H9 (cell line): ENCODE measurements around the gene GRIA4. TPM values are rescaled to one million over a fixed set of nuclear protein-coding genes. Genes with fewer than 3 reads are reported as not detected.

Experiments
- DNase-seq: peaks from one replicate; pipeline ENCODE4 v3.0.0-alpha.2; 2017
- H2AFZ ChIP-seq: one replicate; pipeline ENCODE4 v1.6.1; 2013; ENCODE audit warnings: mild to moderate bottlenecking, low read length, control low read depth, moderate library complexity
- H2AK5ac ChIP-seq: 2 replicates; pipeline ENCODE4 v1.6.1; 2013; ENCODE audit warnings: low read length, control low read depth, mixed read lengths; ENCODE audit not compliant: insufficient read length
- H2BK120ac ChIP-seq: one replicate; pipeline ENCODE4 v1.6.1; 2013; ENCODE audit warnings: low read depth, mild to moderate bottlenecking, low read length, control low read depth, inconsistent platforms; ENCODE audit not compliant: poor library complexity, severe bottlenecking
- H2BK12ac ChIP-seq: 2 replicates; pipeline ENCODE4 v1.6.1; 2013; ENCODE audit warnings: low read length, control low read depth, mixed read lengths, low read depth; ENCODE audit not compliant: insufficient read length
- H2BK15ac ChIP-seq: 2 replicates; pipeline ENCODE4 v1.6.1; 2013; ENCODE audit warnings: low read depth, low read length, control low read depth
- H2BK20ac ChIP-seq: one replicate; pipeline ENCODE4 v1.6.1; 2013; ENCODE audit warnings: low read depth, mild to moderate bottlenecking, low read length, control low read depth, inconsistent platforms; ENCODE audit not compliant: poor library complexity, severe bottlenecking
- H2BK5ac ChIP-seq: 2 replicates; pipeline ENCODE4 v1.6.1; 2013; ENCODE audit warnings: low read length, control low read depth, mixed read lengths; ENCODE audit not compliant: insufficient read length
- H3K14ac ChIP-seq: 2 replicates; pipeline ENCODE4 v1.6.1; 2013; ENCODE audit warnings: low read length, control low read depth; ENCODE audit not compliant: insufficient read depth
- H3K18ac ChIP-seq: 2 replicates; pipeline ENCODE4 v1.6.1; 2013; ENCODE audit warnings: low read depth, mild to moderate bottlenecking, mixed read lengths, low read length, control low read depth; ENCODE audit not compliant: insufficient read length
- H3K23ac ChIP-seq: 2 replicates; pipeline ENCODE4 v1.6.1; 2013; ENCODE audit warnings: low read length, control low read depth, mixed read lengths, low read depth; ENCODE audit not compliant: insufficient read length
- H3K23me2 ChIP-seq: 2 replicates; pipeline ENCODE4 v1.6.1; 2013; ENCODE audit warnings: low read depth, mild to moderate bottlenecking, mixed read lengths, low read length, control low read depth; ENCODE audit not compliant: insufficient read length, poor library complexity, severe bottlenecking
- H3K27ac ChIP-seq: 2 replicates; pipeline ENCODE4 v1.5.1; 2013; ENCODE audit warnings: low read length, control low read depth, mixed read lengths, low read depth; ENCODE audit not compliant: insufficient read length
- H3K27me3 ChIP-seq: 2 replicates; pipeline ENCODE4 v1.6.1; 2013; ENCODE audit warnings: low read length, control low read depth, inconsistent platforms; ENCODE audit not compliant: insufficient read depth
- H3K4ac ChIP-seq: 2 replicates; pipeline ENCODE4 v1.6.1; 2013; ENCODE audit warnings: low read depth, mild to moderate bottlenecking, control low read depth, inconsistent platforms, low read length, moderate library complexity
- H3K4me1 ChIP-seq: 2 replicates; pipeline ENCODE4 v1.6.1; 2013; ENCODE audit warnings: low read length, control low read depth, inconsistent platforms; ENCODE audit not compliant: insufficient read depth
- H3K4me2 ChIP-seq: 2 replicates; pipeline ENCODE4 v1.6.1; 2013; ENCODE audit warnings: low read length, control low read depth, mixed read lengths; ENCODE audit not compliant: insufficient read length, insufficient read depth
- H3K56ac ChIP-seq: 2 replicates; pipeline ENCODE4 v1.6.1; 2013; ENCODE audit warnings: low read depth, mild to moderate bottlenecking, mixed read lengths, low read length, control low read depth; ENCODE audit not compliant: insufficient read length
- H3K79me1 ChIP-seq: 2 replicates; pipeline ENCODE4 v1.6.1; 2013; ENCODE audit warnings: low read depth, mild to moderate bottlenecking, moderate library complexity, low read length, control low read depth, inconsistent platforms; ENCODE audit not compliant: insufficient read depth, poor library complexity, severe bottlenecking
- H3K79me2 ChIP-seq: 2 replicates; pipeline ENCODE4 v1.6.1; 2013; ENCODE audit warnings: low read length, control low read depth, inconsistent platforms; ENCODE audit not compliant: insufficient read depth
- H3K9ac ChIP-seq: 2 replicates; pipeline ENCODE4 v1.6.1; 2013; ENCODE audit warnings: low read length, control low read depth, mixed read lengths; ENCODE audit not compliant: insufficient read length; ENCODE audit errors: extremely low read depth
- H3K9me3 ChIP-seq: one replicate; pipeline ENCODE4 v1.6.1; 2013; ENCODE audit warnings: low read depth, low read length, inconsistent platforms; ENCODE audit not compliant: control insufficient read depth
- H3T11ph ChIP-seq: one replicate; pipeline ENCODE4 v1.6.1; 2013; ENCODE audit warnings: mild to moderate bottlenecking, low read length, control low read depth, inconsistent platforms
- H4K20me1 ChIP-seq: one replicate; pipeline ENCODE4 v1.6.1; 2013; ENCODE audit not compliant: control insufficient read depth, insufficient read length, insufficient read depth
- H4K5ac ChIP-seq: 2 replicates; pipeline ENCODE4 v1.6.1; 2013; ENCODE audit warnings: low read depth, mild to moderate bottlenecking, mixed read lengths, low read length, control low read depth; ENCODE audit not compliant: insufficient read length
- H4K8ac ChIP-seq: replicated peaks from 2 replicates; pipeline ENCODE4 v1.6.1; 2013; ENCODE audit warnings: low read length, control low read depth, mixed read lengths, low read depth; ENCODE audit not compliant: insufficient read length
- H4K91ac ChIP-seq: 2 replicates; pipeline ENCODE4 v1.6.1; 2013; ENCODE audit warnings: low read depth, mild to moderate bottlenecking, moderate library complexity, mixed read lengths, low read length, control low read depth; ENCODE audit not compliant: insufficient read length
- H3K27ac Mint-ChIP-seq, 3 experiments: 2 replicates in 2 of 3; 3 replicates in 1 of 3; pipeline ENCODE4 v1.8.0; 2020 to 2021; ENCODE audit warnings: mixed read lengths in 3 of 3, mild to moderate bottlenecking in 1 of 3, moderate library complexity in 1 of 3
- H3K27me3 Mint-ChIP-seq: 2 replicates; pipeline ENCODE4 v1.8.0; 2021; ENCODE audit warnings: low read depth, mild to moderate bottlenecking, moderate library complexity, mixed read lengths
- H3K36me3 Mint-ChIP-seq, 3 experiments: 2 replicates in 2 of 3; 3 replicates in 1 of 3; pipeline ENCODE4 v1.8.0; 2020 to 2021; ENCODE audit warnings: low read depth in 3 of 3, mixed read lengths in 3 of 3; ENCODE audit not compliant: insufficient read depth in 1 of 3
- H3K4me1 Mint-ChIP-seq, 2 experiments: 2 replicates each; pipeline ENCODE4 v1.8.0; 2020; ENCODE audit warnings: mixed read lengths in 2 of 2
- H3K4me3 Mint-ChIP-seq, 2 experiments: 2 replicates in 1 of 2; 3 replicates in 1 of 2; pipeline ENCODE4 v1.8.0; 2020 to 2021; ENCODE audit warnings: mild to moderate bottlenecking in 2 of 2, mixed read lengths in 2 of 2, moderate library complexity in 1 of 2
- H3K9me3 Mint-ChIP-seq, 2 experiments: 2 replicates in 1 of 2; 3 replicates in 1 of 2; pipeline ENCODE4 v1.8.0; 2020; ENCODE audit warnings: mild to moderate bottlenecking in 2 of 2, mixed read lengths in 2 of 2, moderate library complexity in 1 of 2
- WGBS: extraction: QIAGEN DNeasy Blood & Tissue Kit; methylation state at CpG from one replicate; pipeline ENCODE4 v1.1.7; 2013; ENCODE audit warnings: missing lambda C conversion rate, low lambda C conversion rate, mixed read lengths; ENCODE audit not compliant: insufficient read length; ENCODE audit errors: extremely low coverage; 5-methylcytosine and 5-hydroxymethylcytosine counted together
- total RNA-seq: library from RNA; stranded (reverse); gene quantifications from 2 replicates; pipeline ENCODE4 v1.2.1, GENCODE V29; 2021
- TF ChIP-seq, protein P1 (sequence below): fragments of 200-600 bp; sonication (generic); conservative IDR thresholded peaks from 3 replicates; pipeline ENCODE4 v1.8.0; 2021; ENCODE audit warnings: antibody characterized with exemption, mild to moderate bottlenecking

GRIA4 gene
- total RNA-seq, 1 experiment from 2014 or later = 0.83 TPM

DNA sequence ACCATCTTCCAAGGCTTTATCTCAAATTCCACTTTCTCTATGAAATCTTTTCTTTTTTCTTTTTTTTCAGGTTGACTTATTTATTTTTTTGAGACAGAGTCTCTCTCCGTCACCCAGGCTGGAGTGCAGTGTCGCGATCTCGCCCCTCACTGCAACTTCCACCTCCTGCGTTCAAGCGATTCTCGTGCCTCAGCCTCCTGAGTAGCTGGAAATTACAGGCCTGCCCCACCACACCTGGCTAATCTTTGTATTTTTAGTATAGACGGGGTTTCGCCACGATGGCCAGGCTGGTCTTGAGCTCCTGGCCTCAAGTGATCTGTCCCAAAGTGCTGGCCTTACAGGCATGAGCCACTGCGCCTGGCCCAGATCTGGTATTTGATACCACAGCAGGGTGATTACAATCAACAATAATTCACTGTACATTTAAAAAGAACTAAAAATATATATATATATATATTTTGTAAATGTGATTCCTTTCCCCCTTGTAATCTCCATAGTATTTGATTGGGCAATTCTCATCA is 290.7 kb downstream of the GRIA4 start:
- H3K18ac ChIP-seq = no peak overlapping the region
- Mint-ChIP-seq H3K27ac (peak overlapping the region; percentile 13 to 54 (median 26); a peak in 3 of 7 replicates), H3K9me3 (no peaks in the 10 kb centered on the region), H3K4me3 (no peak overlapping the region), H3K4me1 (peaks cover 5 to 6% of the 10 kb centered on the region in 2 experiments; a peak in 3 of 4 replicates), H3K27me3 (no peaks in the 10 kb centered on the region), H3K36me3 (peaks cover 0 to 2% (median 0%) of the 10 kb centered on the region in 3 experiments; a peak in 1 of 7 replicates)
- no peak overlapping the region for H2AFZ ChIP-seq
- no peak overlapping the region for H2BK5ac ChIP-seq
- no peaks in the 10 kb centered on the region for H3K79me1 ChIP-seq
- H4K91ac ChIP-seq = no peak overlapping the region
- H2AK5ac ChIP-seq = no peak overlapping the region
- no peaks in the 10 kb centered on the region for H3K23me2 ChIP-seq
- no peak overlapping the region for H2BK12ac ChIP-seq
- H3K9me3 ChIP-seq = no peaks in the 10 kb centered on the region
- no peak overlapping the region for H3T11ph ChIP-seq
- no peak overlapping the region for H2BK20ac ChIP-seq
- H3K4me2 ChIP-seq = no peak overlapping the region
- TF ChIP-seq, protein P1, sequence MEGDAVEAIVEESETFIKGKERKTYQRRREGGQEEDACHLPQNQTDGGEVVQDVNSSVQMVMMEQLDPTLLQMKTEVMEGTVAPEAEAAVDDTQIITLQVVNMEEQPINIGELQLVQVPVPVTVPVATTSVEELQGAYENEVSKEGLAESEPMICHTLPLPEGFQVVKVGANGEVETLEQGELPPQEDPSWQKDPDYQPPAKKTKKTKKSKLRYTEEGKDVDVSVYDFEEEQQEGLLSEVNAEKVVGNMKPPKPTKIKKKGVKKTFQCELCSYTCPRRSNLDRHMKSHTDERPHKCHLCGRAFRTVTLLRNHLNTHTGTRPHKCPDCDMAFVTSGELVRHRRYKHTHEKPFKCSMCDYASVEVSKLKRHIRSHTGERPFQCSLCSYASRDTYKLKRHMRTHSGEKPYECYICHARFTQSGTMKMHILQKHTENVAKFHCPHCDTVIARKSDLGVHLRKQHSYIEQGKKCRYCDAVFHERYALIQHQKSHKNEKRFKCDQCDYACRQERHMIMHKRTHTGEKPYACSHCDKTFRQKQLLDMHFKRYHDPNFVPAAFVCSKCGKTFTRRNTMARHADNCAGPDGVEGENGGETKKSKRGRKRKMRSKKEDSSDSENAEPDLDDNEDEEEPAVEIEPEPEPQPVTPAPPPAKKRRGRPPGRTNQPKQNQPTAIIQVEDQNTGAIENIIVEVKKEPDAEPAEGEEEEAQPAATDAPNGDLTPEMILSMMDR = no peak
- no peak overlapping the region for H4K5ac ChIP-seq
- no CpG with 5 or more reads among the region's 11 CpGs for WGBS
- no peak overlapping the region for H3K27ac ChIP-seq
- H3K27me3 ChIP-seq = no peaks in the 10 kb centered on the region
- H3K4me1 ChIP-seq = peaks cover 3% of the 10 kb centered on the region; the same call in 1 of the 2 replicates
- no peaks in the 10 kb centered on the region for H3K79me2 ChIP-seq
- no peak overlapping the region for H2BK15ac ChIP-seq
- H3K9ac ChIP-seq = no peak overlapping the region
- H3K23ac ChIP-seq = no peak overlapping the region
- H4K20me1 ChIP-seq = no peaks in the 10 kb centered on the region
- no peak for DNase-seq
- no peak overlapping the region for H3K4ac ChIP-seq
- H2BK120ac ChIP-seq = no peak overlapping the region
- no peak overlapping the region for H3K14ac ChIP-seq
- no peak overlapping the region for H3K56ac ChIP-seq
- no peak overlapping the region for H4K8ac ChIP-seq
